ENCODE measurements around the gene PHF21B.

The PHF21B gene

DNA sequence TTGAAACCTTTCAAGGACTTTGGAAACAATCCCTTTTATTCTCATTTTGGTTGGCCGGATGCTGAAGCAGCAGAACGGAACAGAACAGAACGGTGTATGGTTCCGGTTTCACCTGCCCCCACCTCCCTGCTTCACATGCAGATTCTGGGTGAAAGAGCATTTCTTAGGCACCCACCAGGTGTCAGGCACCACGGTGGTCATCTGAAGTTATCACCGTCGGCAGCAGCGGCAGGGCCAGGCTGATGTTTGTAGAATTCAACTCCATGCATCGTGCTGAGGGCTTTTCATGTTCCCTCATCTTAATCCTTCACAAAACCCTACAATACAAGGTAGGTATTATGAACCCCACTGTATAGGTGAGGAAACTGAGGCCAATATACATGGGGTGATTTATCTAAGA is 13.6 kb upstream of the PHF21B start:
- H3K9me3 ChIP-seq (ENCODE audit: control insufficient read depth, low read length) = no peaks in the 10 kb centered on the region
- DNase-seq = no peak
- H3K36me3 ChIP-seq (ENCODE audit: control insufficient read depth, insufficient read depth, low read length) = no peaks in the 10 kb centered on the region
- H3K27me3 ChIP-seq (replicated peaks; ENCODE audit: control insufficient read depth, insufficient read depth, low read length, poor library complexity, severe bottlenecking) = no peaks in the 10 kb centered on the region
- H3K4me1 ChIP-seq (ENCODE audit: control insufficient read depth, insufficient read depth, low read length, poor library complexity, severe bottlenecking) = no peaks in the 10 kb centered on the region
- no peak overlapping the region for H3K27ac ChIP-seq (ENCODE audit: insufficient read depth, low read length, poor library complexity, severe bottlenecking)
- no peak overlapping the region for H3K4me3 ChIP-seq (ENCODE audit: insufficient read depth, low read depth, low read length, poor library complexity, severe bottlenecking)

GRCh38 chr22:45019861-45020655 is 10.3 kb upstream of the PHF21B start:
- no peak for DNase-seq
- Histone ChIP-seq H3K27ac (ENCODE audit: insufficient read depth, low read length, poor library complexity, severe bottlenecking) (no peak overlapping the region), H3K36me3 (ENCODE audit: control insufficient read depth, insufficient read depth, low read length) (no peaks in the 10 kb centered on the region), H3K4me3 (ENCODE audit: insufficient read depth, low read depth, low read length, poor library complexity, severe bottlenecking) (no peak overlapping the region), H3K27me3 (replicated peaks; ENCODE audit: control insufficient read depth, insufficient read depth, low read length, poor library complexity, severe bottlenecking) (no peaks in the 10 kb centered on the region), H3K4me1 (ENCODE audit: control insufficient read depth, insufficient read depth, low read length, poor library complexity, severe bottlenecking) (no peaks in the 10 kb centered on the region), H3K9me3 (ENCODE audit: control insufficient read depth, low read length) (no peaks in the 10 kb centered on the region)

GRCh38 chr22:45014654-45015053 is 4.8 kb upstream of the PHF21B start:
- Histone ChIP-seq H3K27ac (ENCODE audit: insufficient read depth, low read length, poor library complexity, severe bottlenecking) (no peak overlapping the region), H3K4me1 (ENCODE audit: control insufficient read depth, insufficient read depth, low read length, poor library complexity, severe bottlenecking) (no peaks in the 10 kb centered on the region), H3K9me3 (ENCODE audit: control insufficient read depth, low read length) (no peaks in the 10 kb centered on the region), H3K27me3 (replicated peaks; ENCODE audit: control insufficient read depth, insufficient read depth, low read length, poor library complexity, severe bottlenecking) (peaks cover 13% of the 10 kb centered on the region), H3K4me3 (ENCODE audit: insufficient read depth, low read depth, low read length, poor library complexity, severe bottlenecking) (no peak overlapping the region), H3K36me3 (ENCODE audit: control insufficient read depth, insufficient read depth, low read length) (no peaks in the 10 kb centered on the region)
- no peak for DNase-seq

- no peak for DNase-seq
- Histone ChIP-seq H3K4me1 (ENCODE audit: control insufficient read depth, insufficient read depth, low read length, poor library complexity, severe bottlenecking) (peaks cover 9% of the 10 kb centered on the region), H3K36me3 (ENCODE audit: control insufficient read depth, insufficient read depth, low read length) (no peaks in the 10 kb centered on the region), H3K4me3 (ENCODE audit: insufficient read depth, low read depth, low read length, poor library complexity, severe bottlenecking) (no peak overlapping the region), H3K27ac (ENCODE audit: insufficient read depth, low read length, poor library complexity, severe bottlenecking) (no peak overlapping the region), H3K9me3 (ENCODE audit: control insufficient read depth, low read length) (no peaks in the 10 kb centered on the region), H3K27me3 (replicated peaks; ENCODE audit: control insufficient read depth, insufficient read depth, low read length, poor library complexity, severe bottlenecking) (peaks cover 16% of the 10 kb centered on the region)
Measured at GRCh38 chr22:45013138-45013537, 3.3 kb upstream of the PHF21B start.

GRCh38 chr22:45010532-45010900 is 711 bp upstream of the PHF21B start:
- DNase-seq = no peak
- H3K27me3 ChIP-seq (replicated peaks; ENCODE audit: control insufficient read depth, insufficient read depth, low read length, poor library complexity, severe bottlenecking) = peaks cover 26% of the 10 kb centered on the region
- H3K36me3 ChIP-seq (ENCODE audit: control insufficient read depth, insufficient read depth, low read length) = no peaks in the 10 kb centered on the region
- H3K9me3 ChIP-seq (ENCODE audit: control insufficient read depth, low read length) = no peaks in the 10 kb centered on the region
- peak overlapping the region; percentile 17 for H3K4me3 ChIP-seq (ENCODE audit: insufficient read depth, low read depth, low read length, poor library complexity, severe bottlenecking)
- peaks cover 11% of the 10 kb centered on the region for H3K4me1 ChIP-seq (ENCODE audit: control insufficient read depth, insufficient read depth, low read length, poor library complexity, severe bottlenecking)
- no peak overlapping the region for H3K27ac ChIP-seq (ENCODE audit: insufficient read depth, low read length, poor library complexity, severe bottlenecking)

DNA sequence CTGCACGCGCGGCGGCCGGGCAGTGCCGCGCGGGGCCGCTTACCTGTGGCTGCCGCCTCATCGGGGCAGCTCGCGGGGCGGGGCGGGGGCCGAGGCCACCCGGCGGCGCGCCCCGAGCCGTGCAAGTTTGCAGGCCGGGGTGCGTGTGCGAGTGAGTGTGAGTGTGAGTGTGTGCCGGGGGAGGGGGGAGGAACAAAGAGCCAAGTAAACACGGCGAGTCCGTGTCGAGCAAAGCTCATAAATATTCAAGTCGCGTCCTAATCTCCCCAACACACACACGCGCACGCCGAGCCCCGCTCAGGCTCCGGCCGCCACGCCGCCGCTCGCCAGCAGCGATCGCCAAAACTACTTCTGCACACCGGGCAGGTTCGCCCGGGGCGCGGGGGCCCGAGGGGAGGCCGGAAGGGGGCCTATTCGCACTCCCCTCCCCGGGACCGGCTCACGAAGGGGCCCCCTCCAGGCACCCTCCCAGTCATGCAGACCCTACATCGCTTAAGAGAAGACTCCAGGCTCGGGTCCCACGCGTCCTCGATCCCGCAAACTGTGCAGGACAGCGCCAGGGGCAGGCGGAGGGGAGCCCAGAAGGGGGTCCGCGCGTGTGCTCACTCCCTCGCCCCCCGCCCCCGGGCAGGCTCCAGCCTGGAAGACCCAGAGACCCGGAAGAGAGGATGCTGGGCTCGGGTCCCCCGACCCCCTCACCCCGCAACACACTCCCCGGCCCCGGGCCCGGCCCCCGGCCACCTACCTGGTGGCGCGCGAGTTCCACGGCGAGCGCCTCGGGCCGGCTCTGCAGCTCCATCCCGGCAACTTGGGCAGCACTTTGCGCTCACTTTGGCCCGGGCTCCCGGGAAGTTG is 827 bp downstream of the PHF21B start:
- no peak overlapping the region for H3K27ac ChIP-seq (ENCODE audit: insufficient read depth, low read length, poor library complexity, severe bottlenecking)
- DNase-seq = no peak
- peaks cover 11% of the 10 kb centered on the region for H3K4me1 ChIP-seq (ENCODE audit: control insufficient read depth, insufficient read depth, low read length, poor library complexity, severe bottlenecking)
- H3K27me3 ChIP-seq (replicated peaks; ENCODE audit: control insufficient read depth, insufficient read depth, low read length, poor library complexity, severe bottlenecking) = peaks cover 26% of the 10 kb centered on the region
- H3K4me3 ChIP-seq (ENCODE audit: insufficient read depth, low read depth, low read length, poor library complexity, severe bottlenecking) = no peak overlapping the region
- no peaks in the 10 kb centered on the region for H3K9me3 ChIP-seq (ENCODE audit: control insufficient read depth, low read length)
- no peaks in the 10 kb centered on the region for H3K36me3 ChIP-seq (ENCODE audit: control insufficient read depth, insufficient read depth, low read length)

DNA sequence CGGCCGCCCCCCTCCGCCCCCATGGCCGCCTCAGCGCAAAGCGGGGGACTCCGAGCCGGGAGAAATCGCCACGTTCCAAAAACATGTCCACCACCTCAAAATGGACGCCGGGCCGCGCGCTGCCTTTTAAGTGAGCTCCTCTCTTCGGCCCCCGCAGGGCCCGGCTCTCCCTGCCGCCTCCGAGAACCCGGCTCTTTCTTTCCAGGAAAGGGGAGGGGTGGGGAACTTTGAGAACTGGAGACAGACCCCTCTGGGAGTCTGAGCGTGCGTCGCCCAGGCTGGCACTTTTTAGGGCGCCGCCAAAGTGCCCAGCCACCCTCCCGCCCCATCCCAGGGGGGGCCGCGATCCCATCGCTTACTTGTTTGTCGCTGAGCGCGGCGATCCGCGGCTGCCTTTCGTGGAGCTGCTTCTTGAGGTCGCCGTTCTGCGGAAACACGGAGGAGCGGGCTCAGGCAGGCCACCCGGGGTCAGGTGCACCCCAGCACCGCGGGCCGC is 1.6 kb downstream of the PHF21B start:
- peak overlapping the region; percentile 40 for H3K4me3 ChIP-seq (ENCODE audit: insufficient read depth, low read depth, low read length, poor library complexity, severe bottlenecking)
- no peaks in the 10 kb centered on the region for H3K9me3 ChIP-seq (ENCODE audit: control insufficient read depth, low read length)
- DNase-seq = no peak
- H3K27ac ChIP-seq (ENCODE audit: insufficient read depth, low read length, poor library complexity, severe bottlenecking) = no peak overlapping the region
- peaks cover 26% of the 10 kb centered on the region for H3K27me3 ChIP-seq (replicated peaks; ENCODE audit: control insufficient read depth, insufficient read depth, low read length, poor library complexity, severe bottlenecking)
- H3K36me3 ChIP-seq (ENCODE audit: control insufficient read depth, insufficient read depth, low read length) = no peaks in the 10 kb centered on the region
- H3K4me1 ChIP-seq (ENCODE audit: control insufficient read depth, insufficient read depth, low read length, poor library complexity, severe bottlenecking) = peaks cover 11% of the 10 kb centered on the region

- no peak for DNase-seq
- Histone ChIP-seq H3K4me3 (ENCODE audit: insufficient read depth, low read depth, low read length, poor library complexity, severe bottlenecking) (peak overlapping the region; percentile 40), H3K27ac (ENCODE audit: insufficient read depth, low read length, poor library complexity, severe bottlenecking) (no peak overlapping the region)
Measured at GRCh38 chr22:45007391-45008185, 2.2 kb downstream of the PHF21B start.

GRCh38 chr22:45006964-45007390 is 2.8 kb downstream of the PHF21B start:
- Histone ChIP-seq H3K27me3 (replicated peaks; ENCODE audit: control insufficient read depth, insufficient read depth, low read length, poor library complexity, severe bottlenecking) (peaks cover 25% of the 10 kb centered on the region), H3K27ac (ENCODE audit: insufficient read depth, low read length, poor library complexity, severe bottlenecking) (no peak overlapping the region), H3K4me3 (ENCODE audit: insufficient read depth, low read depth, low read length, poor library complexity, severe bottlenecking) (no peak overlapping the region), H3K9me3 (ENCODE audit: control insufficient read depth, low read length) (no peaks in the 10 kb centered on the region), H3K36me3 (ENCODE audit: control insufficient read depth, insufficient read depth, low read length) (no peaks in the 10 kb centered on the region), H3K4me1 (ENCODE audit: control insufficient read depth, insufficient read depth, low read length, poor library complexity, severe bottlenecking) (peaks cover 11% of the 10 kb centered on the region)
- no peak for DNase-seq

More at GRCh38 chr22:45007391-45008185, 2.2 kb downstream of the PHF21B start:
- no peaks in the 10 kb centered on the region for H3K36me3 ChIP-seq (ENCODE audit: control insufficient read depth, insufficient read depth, low read length)
- H3K9me3 ChIP-seq (ENCODE audit: control insufficient read depth, low read length) = no peaks in the 10 kb centered on the region
- H3K27me3 ChIP-seq (replicated peaks; ENCODE audit: control insufficient read depth, insufficient read depth, low read length, poor library complexity, severe bottlenecking) = peaks cover 26% of the 10 kb centered on the region
- peaks cover 11% of the 10 kb centered on the region for H3K4me1 ChIP-seq (ENCODE audit: control insufficient read depth, insufficient read depth, low read length, poor library complexity, severe bottlenecking)
